Endothelial cell (in vitro differentiated cells): ENCODE measurements around the gene LRRC8A. TPM values are rescaled to one million over a fixed set of nuclear protein-coding genes. Genes with fewer than 3 reads are reported as not detected.

Experiments
- DNase-seq: peaks from one replicate; pipeline ENCODE4 v3.0.0; 2021; ENCODE audit warnings: low spot score
- H3K27ac Mint-ChIP-seq: one replicate; pipeline ENCODE4 v1.8.0; 2021; ENCODE audit warnings: mixed read lengths, inconsistent platforms; ENCODE audit not compliant: unreplicated experiment
- H3K27me3 Mint-ChIP-seq: one replicate; pipeline ENCODE4 v1.8.0; 2021; ENCODE audit warnings: mild to moderate bottlenecking, moderate library complexity, mixed read lengths, inconsistent platforms; ENCODE audit not compliant: unreplicated experiment
- H3K36me3 Mint-ChIP-seq: one replicate; pipeline ENCODE4 v1.8.0; 2021; ENCODE audit warnings: mild to moderate bottlenecking, low read depth, mixed read lengths, inconsistent platforms; ENCODE audit not compliant: unreplicated experiment
- H3K4me1 Mint-ChIP-seq: one replicate; pipeline ENCODE4 v1.8.0; 2021; ENCODE audit warnings: mild to moderate bottlenecking, mixed read lengths, inconsistent platforms; ENCODE audit not compliant: unreplicated experiment
- H3K4me3 Mint-ChIP-seq: one replicate; pipeline ENCODE4 v1.8.0; 2021; ENCODE audit warnings: mild to moderate bottlenecking, mixed read lengths, inconsistent platforms; ENCODE audit not compliant: unreplicated experiment
- H3K9me3 Mint-ChIP-seq: one replicate; pipeline ENCODE4 v1.8.0; 2021; ENCODE audit warnings: mixed read lengths, inconsistent platforms; ENCODE audit not compliant: unreplicated experiment
- CTCF ChIP-seq: fragments of 200-600 bp; sonication (generic); IDR thresholded peaks from one replicate; pipeline ENCODE4 v1.5.0; 2021; ENCODE audit warnings: antibody characterized with exemption; ENCODE audit not compliant: unreplicated experiment
- total RNA-seq: library from RNA; stranded (reverse); fragmentation: NEBNext Ultra II Directional; extraction: Animal tissue kit (Norgen Biotek cat#: 25700); gene quantifications from one replicate; pipeline ENCODE4 v1.2.1, GENCODE V29; 2021; ENCODE audit not compliant: unreplicated experiment

The LRRC8A gene
- total RNA-seq, 1 donor from 2014 or later, result 54.3 TPM

GRCh38 chr9:128917151-128917849 lies 35.4 kb downstream of the LRRC8A start:
- H3K27ac Mint-ChIP-seq, result no peak overlapping the region
- peaks cover 14% of the 10 kb centered on the region for H3K4me1 Mint-ChIP-seq
- TF ChIP-seq CTCF, result no peak
- peaks cover 15% of the 10 kb centered on the region for H3K36me3 Mint-ChIP-seq
- H3K27me3 Mint-ChIP-seq, result peaks cover 14% of the 10 kb centered on the region
- H3K9me3 Mint-ChIP-seq, result no peaks in the 10 kb centered on the region
- DNase-seq, result no peak
- no peak overlapping the region for H3K4me3 Mint-ChIP-seq

- peaks cover 9% of the 10 kb centered on the region for H3K36me3 Mint-ChIP-seq
- H3K9me3 Mint-ChIP-seq, result no peaks in the 10 kb centered on the region
- H3K27me3 Mint-ChIP-seq, result peaks cover 5% of the 10 kb centered on the region
- no peak for DNase-seq
- H3K27ac Mint-ChIP-seq, result peak overlapping the region; percentile 17
- H3K4me1 Mint-ChIP-seq, result peaks cover 6% of the 10 kb centered on the region
- H3K4me3 Mint-ChIP-seq, result no peak overlapping the region
- no peak for TF ChIP-seq CTCF
These were observed 37.0 kb downstream of the LRRC8A start for GRCh38 chr9:128918921-128919320.

GRCh38 chr9:128919402-128920089 lies 37.6 kb downstream of the LRRC8A start:
- DNase-seq, result no peak
- peaks cover 9% of the 10 kb centered on the region for H3K36me3 Mint-ChIP-seq
- no peaks in the 10 kb centered on the region for H3K9me3 Mint-ChIP-seq
- H3K27me3 Mint-ChIP-seq, result peaks cover 5% of the 10 kb centered on the region
- no peak overlapping the region for H3K27ac Mint-ChIP-seq
- no peak overlapping the region for H3K4me3 Mint-ChIP-seq
- TF ChIP-seq CTCF, result no peak
- H3K4me1 Mint-ChIP-seq, result peaks cover 6% of the 10 kb centered on the region

- H3K4me3 Mint-ChIP-seq, result peak within 1 kb of the TSS; percentile 85
- peaks cover 9% of the 10 kb centered on the region for H3K36me3 Mint-ChIP-seq
- peak within 1 kb of the TSS; percentile 72 for H3K27ac Mint-ChIP-seq
- no peaks in the 10 kb centered on the region for H3K9me3 Mint-ChIP-seq
- H3K4me1 Mint-ChIP-seq, result peaks cover 6% of the 10 kb centered on the region
- H3K27me3 Mint-ChIP-seq, result peaks cover 5% of the 10 kb centered on the region
- TF ChIP-seq CTCF, result no peak
- no peak for DNase-seq
These were observed 38.6 kb downstream of the LRRC8A start, which contains the start of gene PHYHD1 for GRCh38 chr9:128920381-128921058. TSS of gene PHYHD1 (plus strand) at chr9:128920982. CDS start at chr9:128922324, 1,342 bp downstream.
